Measurements from ENCODE around the gene CCDC71.

DNA sequence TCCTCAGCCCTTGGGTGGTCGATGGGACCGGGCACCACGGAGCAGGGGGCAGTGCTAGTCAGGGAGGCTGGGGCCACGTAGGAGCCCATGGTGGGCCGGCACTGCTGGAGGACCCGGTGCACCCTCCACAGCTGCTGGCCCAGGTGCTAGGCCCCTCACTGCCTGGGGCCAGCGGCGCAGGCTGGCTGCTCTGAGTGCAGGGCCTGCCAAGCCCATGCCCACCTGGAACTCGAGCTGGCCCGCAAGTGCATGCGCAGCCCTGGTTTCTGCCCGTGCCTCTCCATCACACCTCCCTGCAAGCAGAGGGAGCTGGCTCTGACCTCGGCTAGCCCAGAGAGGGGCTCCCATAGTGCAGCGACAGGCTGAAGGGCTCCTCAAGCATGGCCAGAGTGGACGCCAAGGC lies 47.4 kb upstream of the CCDC71 start:
- TF ChIP-seq, protein P1, sequence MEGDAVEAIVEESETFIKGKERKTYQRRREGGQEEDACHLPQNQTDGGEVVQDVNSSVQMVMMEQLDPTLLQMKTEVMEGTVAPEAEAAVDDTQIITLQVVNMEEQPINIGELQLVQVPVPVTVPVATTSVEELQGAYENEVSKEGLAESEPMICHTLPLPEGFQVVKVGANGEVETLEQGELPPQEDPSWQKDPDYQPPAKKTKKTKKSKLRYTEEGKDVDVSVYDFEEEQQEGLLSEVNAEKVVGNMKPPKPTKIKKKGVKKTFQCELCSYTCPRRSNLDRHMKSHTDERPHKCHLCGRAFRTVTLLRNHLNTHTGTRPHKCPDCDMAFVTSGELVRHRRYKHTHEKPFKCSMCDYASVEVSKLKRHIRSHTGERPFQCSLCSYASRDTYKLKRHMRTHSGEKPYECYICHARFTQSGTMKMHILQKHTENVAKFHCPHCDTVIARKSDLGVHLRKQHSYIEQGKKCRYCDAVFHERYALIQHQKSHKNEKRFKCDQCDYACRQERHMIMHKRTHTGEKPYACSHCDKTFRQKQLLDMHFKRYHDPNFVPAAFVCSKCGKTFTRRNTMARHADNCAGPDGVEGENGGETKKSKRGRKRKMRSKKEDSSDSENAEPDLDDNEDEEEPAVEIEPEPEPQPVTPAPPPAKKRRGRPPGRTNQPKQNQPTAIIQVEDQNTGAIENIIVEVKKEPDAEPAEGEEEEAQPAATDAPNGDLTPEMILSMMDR (IDR thresholded peaks at IDR 0.05; ENCODE audit: insufficient read depth, low read length, poor library complexity, severe bottlenecking): no peak
- no peak for TF ChIP-seq EZH2phosphoT487 (conservative IDR thresholded peaks at IDR 0.05; ENCODE audit: low read length)
